GM18858 (cell line): ENCODE data around the gene LOXL3.
"Not testable (repeated sequence)": the region's sequence is repeated elsewhere in the genome, so short reads cannot be mapped to it uniquely, and the experiment has no call there.

Source experiments
- ATAC-seq: cut with Tn5 transposase; IDR thresholded peaks from one replicate; pipeline ENCODE4 v1.9.1; 2021; ENCODE audit not compliant: unreplicated experiment

Gene LOXL3

GRCh38 chr2:74573747-74574562, 20.2 kb upstream of the LOXL3 start:
- peak; percentile 27 for ATAC-seq

GRCh38 chr2:74572178-74572925, 18.6 kb upstream of the LOXL3 start:
- no peak for ATAC-seq

- peak; percentile 76 for ATAC-seq
These were observed 17.3 kb upstream of the LOXL3 start for GRCh38 chr2:74571058-74571457.

GRCh38 chr2:74569686-74570085, 15.9 kb upstream of the LOXL3 start:
- ATAC-seq, result no peak

- ATAC-seq, result no peak
These were observed 14.1 kb upstream of the LOXL3 start for GRCh38 chr2:74567881-74568280.

DNA sequence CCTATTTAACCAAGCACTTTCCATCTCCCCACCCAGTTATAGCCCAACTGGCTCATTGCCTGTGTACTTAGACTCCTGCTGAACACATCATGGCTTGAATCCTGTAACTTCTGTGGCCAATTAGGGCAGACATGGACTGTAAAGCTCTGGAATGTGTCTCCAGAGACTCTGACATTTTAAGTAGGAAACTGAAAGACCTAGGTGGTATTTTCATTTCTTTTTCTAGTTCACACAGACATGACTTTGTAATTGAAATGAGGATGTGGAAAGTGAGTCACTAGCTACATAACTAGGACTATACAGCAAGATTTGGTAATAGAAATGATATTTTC, 13.0 kb upstream of the LOXL3 start:
- no peak for ATAC-seq

GRCh38 chr2:74566076-74566753, 12.5 kb upstream of the LOXL3 start:
- no peak for ATAC-seq

GRCh38 chr2:74564222-74564621, 10.5 kb upstream of the LOXL3 start:
- ATAC-seq, result no peak

GRCh38 chr2:74562126-74562775, 8.5 kb upstream of the LOXL3 start:
- no peak for ATAC-seq

DNA sequence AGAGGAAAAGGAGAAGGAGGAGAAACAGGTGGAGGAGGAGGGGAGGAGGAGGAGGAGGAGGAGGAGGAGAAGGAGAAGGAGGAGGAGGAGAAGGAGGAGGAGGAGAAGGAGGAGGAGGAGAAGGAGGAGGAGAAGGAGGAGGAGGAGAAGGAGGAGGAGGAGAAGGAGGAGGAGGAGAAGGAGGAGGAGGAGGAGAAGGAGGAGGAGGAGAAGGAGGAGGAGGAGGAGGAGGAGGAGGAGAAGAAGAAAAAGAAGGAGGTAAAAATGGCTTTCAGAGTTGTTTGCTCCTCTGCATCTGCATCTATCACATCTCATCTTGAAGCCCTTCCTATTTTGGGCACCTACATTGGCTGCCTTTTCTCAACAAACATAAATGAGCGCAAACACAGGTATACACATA, 7.3 kb upstream of the LOXL3 start:
- ATAC-seq, result not testable (repeated sequence)

- ATAC-seq, result no peak
These were observed 6.8 kb upstream of the LOXL3 start for GRCh38 chr2:74560591-74560990.

GRCh38 chr2:74559912-74560311, 6.2 kb upstream of the LOXL3 start:
- ATAC-seq, result no peak

DNA sequence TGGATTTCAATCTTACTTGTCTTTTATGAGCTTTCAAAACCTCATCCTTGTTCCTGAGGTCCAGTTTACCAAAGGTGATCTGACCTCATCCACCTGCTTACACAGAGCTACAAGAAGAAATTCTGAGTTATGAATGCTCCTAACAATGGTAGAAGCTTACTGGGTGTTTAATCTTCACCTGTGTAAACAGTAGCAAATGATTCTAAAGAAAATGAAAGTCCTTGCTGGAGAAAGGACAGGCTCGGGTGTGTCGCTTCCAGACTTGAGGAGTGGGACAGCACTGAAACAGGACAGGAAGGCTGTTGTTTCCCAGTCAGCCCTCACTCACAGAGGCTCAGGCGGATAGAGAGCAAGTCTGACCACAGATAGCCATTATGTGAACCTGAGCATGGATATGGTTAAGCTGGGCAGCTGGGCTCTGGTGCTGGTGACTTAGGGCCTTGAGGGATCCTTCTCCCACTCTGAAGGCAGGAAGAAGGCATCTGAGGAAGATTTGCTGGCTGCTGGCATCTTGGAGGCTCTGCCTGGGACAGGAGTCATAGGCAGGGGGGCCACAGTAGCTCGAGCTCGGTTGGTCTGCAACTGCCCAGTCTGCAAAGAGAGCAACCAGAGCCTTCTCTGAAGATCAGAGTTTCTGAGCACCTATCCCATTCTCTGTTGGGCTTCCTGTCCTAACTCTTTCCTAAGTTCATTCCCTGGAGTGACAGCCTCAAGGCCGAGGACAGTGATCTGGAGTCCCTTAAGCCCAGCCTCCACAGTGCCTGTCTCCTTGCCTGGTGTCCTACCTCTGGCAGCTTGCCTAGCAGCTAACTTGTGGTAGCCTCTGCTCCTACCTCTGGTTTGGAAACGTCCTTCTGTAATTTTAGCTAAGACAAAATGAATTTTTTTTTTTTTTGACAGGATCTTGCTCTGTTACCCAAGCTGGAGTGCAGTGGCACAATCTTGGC, 4.8 kb upstream of the LOXL3 start:
- no peak for ATAC-seq

DNA sequence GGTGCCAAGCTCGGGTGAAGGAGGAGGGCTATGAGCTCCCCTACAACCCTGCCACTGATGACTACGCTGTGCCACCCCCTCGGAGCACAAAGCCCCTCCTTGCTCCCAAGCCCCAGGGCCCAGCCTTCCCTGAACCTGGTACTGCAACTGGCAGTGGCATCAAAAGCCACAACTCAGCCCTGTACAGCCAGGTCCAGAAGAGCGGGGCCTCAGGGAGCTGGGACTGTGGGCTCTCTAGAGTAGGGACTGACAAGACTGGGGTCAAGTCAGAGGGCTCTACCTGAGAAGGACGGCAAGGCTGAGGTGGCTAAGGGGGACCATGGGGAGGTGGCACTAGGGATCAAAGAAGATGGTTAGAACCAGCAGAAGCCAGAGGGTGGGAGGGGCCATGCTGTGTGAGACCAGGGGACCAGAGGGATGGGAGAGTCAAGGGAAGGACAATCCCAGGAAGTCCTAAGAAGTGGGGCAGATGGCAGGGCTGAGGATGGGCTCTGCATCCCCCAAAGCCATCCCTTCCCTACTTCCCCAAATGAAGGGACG, 3.2 kb upstream of the LOXL3 start:
- ATAC-seq, result no peak

DNA sequence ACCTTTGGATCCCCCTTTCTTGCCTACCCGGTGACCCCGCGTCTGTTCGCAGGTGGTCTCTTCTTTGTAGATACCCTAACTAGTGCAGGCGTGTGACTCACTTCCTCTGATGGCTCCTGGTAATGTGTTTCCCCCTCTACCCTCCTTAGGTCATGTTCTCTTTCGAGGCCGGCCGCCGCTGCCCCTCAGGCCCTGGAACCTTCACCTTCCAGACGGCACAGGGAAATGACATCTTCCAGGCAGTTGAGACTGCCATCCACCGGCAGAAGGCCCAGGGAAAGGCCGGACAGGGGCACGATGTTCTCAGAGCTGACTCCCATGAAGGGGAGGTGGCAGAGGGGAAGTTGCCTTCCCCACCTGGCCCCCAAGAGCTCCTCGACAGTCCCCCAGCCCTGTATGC, 2.4 kb upstream of the LOXL3 start:
- no peak for ATAC-seq

GRCh38 chr2:74555610-74556103, 1.9 kb upstream of the LOXL3 start:
- ATAC-seq, result no peak

- no peak for ATAC-seq
These were observed 1.2 kb upstream of the LOXL3 start for GRCh38 chr2:74554820-74555531.

DNA sequence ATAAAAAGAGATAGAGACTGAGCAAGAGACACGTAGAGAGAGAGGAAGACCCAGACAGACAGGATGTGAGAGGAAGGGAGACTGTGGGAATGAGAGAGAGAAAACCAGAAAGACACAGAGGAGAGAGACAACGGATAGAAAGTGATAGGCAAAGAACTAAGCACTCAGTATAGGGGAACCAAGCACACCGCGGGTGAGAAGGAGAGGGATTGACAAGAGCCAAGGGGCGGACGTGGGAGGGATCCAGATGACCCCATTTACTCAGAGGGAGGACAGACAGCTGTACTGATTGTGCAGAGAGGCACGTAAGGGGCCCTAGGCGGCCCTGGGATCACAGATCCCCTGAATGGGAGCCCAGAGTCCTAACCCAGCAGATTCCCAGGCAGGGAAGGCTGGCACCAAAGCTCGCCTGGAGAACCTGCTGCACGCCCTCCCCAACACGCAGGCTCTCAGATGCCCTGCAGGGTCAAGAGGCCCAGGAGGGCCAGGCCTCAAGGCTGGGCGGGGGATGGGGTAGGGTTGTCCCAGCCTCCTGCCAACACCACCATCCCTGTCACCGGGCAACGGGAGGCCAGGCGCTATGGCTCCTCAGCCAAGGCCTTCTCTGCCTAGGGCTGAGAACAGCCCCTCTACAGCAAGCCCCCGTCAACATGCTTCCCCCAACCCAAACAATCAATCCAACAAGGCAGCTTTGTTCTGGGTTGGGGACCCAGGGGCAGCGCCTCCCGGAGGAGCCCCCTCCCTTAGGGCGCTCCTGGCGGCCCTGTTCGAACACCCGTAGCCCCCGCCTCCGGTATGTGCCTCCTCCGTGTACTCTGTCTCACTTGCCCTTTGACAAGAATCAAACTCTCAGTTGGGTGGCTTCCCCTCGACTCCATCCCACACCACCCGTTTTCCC, 579 bp downstream of the LOXL3 start:
- ATAC-seq, result no peak
